ENCODE results near the gene ITIH1.

The ITIH1 gene

DNA sequence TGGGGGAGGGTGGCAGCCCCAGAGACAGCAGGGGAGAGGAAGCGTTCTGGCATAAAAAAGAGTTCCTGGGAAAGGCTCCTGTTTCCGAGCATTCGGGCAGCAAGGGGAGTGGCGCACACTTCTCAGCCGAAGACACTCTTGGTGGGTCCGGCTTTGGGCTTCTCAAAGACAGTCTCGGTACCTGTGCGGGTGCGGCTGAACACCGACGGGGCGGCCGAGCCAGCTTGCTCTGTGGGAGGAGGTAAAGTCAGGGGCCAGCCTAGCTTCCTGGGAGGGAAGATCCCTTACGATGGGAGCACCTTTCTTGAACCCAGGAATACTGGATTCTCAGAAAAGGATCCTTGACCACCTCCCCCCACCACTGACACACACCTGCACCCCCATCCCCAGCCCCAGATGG lies 55.8 kb downstream of the ITIH1 start:
- H4K8ac ChIP-seq (ENCODE audit: low read depth, low read length) = no peak overlapping the region
- WGBS, 2 donors (ENCODE audit: extremely low coverage in 2 of 2, insufficient read length in 2 of 2, insufficient replicate concordance in 1 of 2) = no CpG with 5 or more reads among the region's 14 CpGs
- no peak overlapping the region for H2BK5ac ChIP-seq (ENCODE audit: low read length)
- H3K9ac ChIP-seq (ENCODE audit: low read depth, low read length, poor library complexity) = no peak overlapping the region
- H2BK120ac ChIP-seq (ENCODE audit: low read depth, low read length) = no peak overlapping the region
- H3K14ac ChIP-seq (ENCODE audit: low read length) = no peak overlapping the region
- H2BK15ac ChIP-seq (ENCODE audit: low read length) = no peak overlapping the region
- no peak overlapping the region for H3K4me3 ChIP-seq (ENCODE audit: low read length in 2 of 2)
- H2AK5ac ChIP-seq (ENCODE audit: low read depth, low read length) = peak overlapping the region; percentile 36
- H4K91ac ChIP-seq (ENCODE audit: low read depth, low read length, poor library complexity) = no peak overlapping the region
- no peak for DNase-seq (ENCODE audit: low spot score)
- no peak overlapping the region for H2BK12ac ChIP-seq (ENCODE audit: low read length)
- H3K18ac ChIP-seq (ENCODE audit: low read length) = no peak overlapping the region
- H3K79me1 ChIP-seq (ENCODE audit: low read depth, low read length) = no peaks in the 10 kb centered on the region
- H3K9me3 ChIP-seq (replicated peaks in 1 of 2; ENCODE audit: control insufficient read depth in 2 of 2, insufficient read depth in 1 of 2, low read depth in 1 of 2, low read length in 2 of 2) = no peaks in the 10 kb centered on the region
- H3K27me3 ChIP-seq (ENCODE audit: control insufficient read depth in 3 of 3, insufficient read depth in 3 of 3, low read depth in 1 of 3, low read length in 3 of 3) = no peaks in the 10 kb centered on the region
- no peak overlapping the region for H3K4me2 ChIP-seq (ENCODE audit: insufficient read depth, low read length, poor library complexity, severe bottlenecking)
- no peak overlapping the region for H3K27ac ChIP-seq (replicated peaks; ENCODE audit: low read length)
- H3K4me1 ChIP-seq (ENCODE audit: control insufficient read depth in 2 of 2, insufficient read depth in 1 of 2, low read depth in 1 of 2, low read length in 2 of 2) = peaks cover 18 to 28% of the 10 kb centered on the region in 2 donors
- no peak overlapping the region for H3K23ac ChIP-seq (ENCODE audit: low read depth, low read length, poor library complexity)
- H3K4ac ChIP-seq (ENCODE audit: low read length) = no peak overlapping the region
- H2AFZ ChIP-seq (ENCODE audit: low read length) = no peak overlapping the region
- H3K36me3 ChIP-seq (replicated peaks in 1 of 2; ENCODE audit: control insufficient read depth in 2 of 2, insufficient read depth in 2 of 2, low read length in 2 of 2) = no peaks in the 10 kb centered on the region

GRCh38 chr3:52834871-52835501 lies 57.6 kb downstream of the ITIH1 start, which contains the start of gene MUSTN1:
Gene MUSTN1 (minus strand): TSS chr3:52835019. CDS start chr3:52834948, 71 bp downstream.
- no peaks in the 10 kb centered on the region for H3K79me1 ChIP-seq (ENCODE audit: low read depth, low read length)
- H3K4me3 ChIP-seq (ENCODE audit: low read length in 2 of 2) = no peak within 1 kb of the TSS
- H3K4me1 ChIP-seq (ENCODE audit: control insufficient read depth in 2 of 2, insufficient read depth in 1 of 2, low read depth in 1 of 2, low read length in 2 of 2) = peaks cover 18 to 32% of the 10 kb centered on the region in 2 donors
- H3K27me3 ChIP-seq (ENCODE audit: control insufficient read depth in 3 of 3, insufficient read depth in 3 of 3, low read depth in 1 of 3, low read length in 3 of 3) = no peaks in the 10 kb centered on the region
- peak within 1 kb of the TSS; percentile 44 for H3K23ac ChIP-seq (ENCODE audit: low read depth, low read length, poor library complexity)
- H4K8ac ChIP-seq (ENCODE audit: low read depth, low read length) = no peak within 1 kb of the TSS
- H2BK5ac ChIP-seq (ENCODE audit: low read length) = peak within 1 kb of the TSS; percentile 11
- DNase-seq (ENCODE audit: low spot score) = peak; percentile 57
- H2AK5ac ChIP-seq (ENCODE audit: low read depth, low read length) = peak within 1 kb of the TSS; percentile 38
- WGBS, 2 donors (ENCODE audit: extremely low coverage in 2 of 2, insufficient read length in 2 of 2, insufficient replicate concordance in 1 of 2) = no CpG with 5 or more reads among the region's 11 CpGs
- H2BK12ac ChIP-seq (ENCODE audit: low read length) = peak within 1 kb of the TSS; percentile 78
- H3K9ac ChIP-seq (ENCODE audit: low read depth, low read length, poor library complexity) = no peak within 1 kb of the TSS
- H3K14ac ChIP-seq (ENCODE audit: low read length) = peak within 1 kb of the TSS; percentile 22
- H3K4ac ChIP-seq (ENCODE audit: low read length) = no peak within 1 kb of the TSS
- H4K91ac ChIP-seq (ENCODE audit: low read depth, low read length, poor library complexity) = peak within 1 kb of the TSS; percentile 34
- H3K36me3 ChIP-seq (replicated peaks in 1 of 2; ENCODE audit: control insufficient read depth in 2 of 2, insufficient read depth in 2 of 2, low read length in 2 of 2) = no peaks in the 10 kb centered on the region
- H3K4me2 ChIP-seq (ENCODE audit: insufficient read depth, low read length, poor library complexity, severe bottlenecking) = peak within 1 kb of the TSS; percentile 48
- peak within 1 kb of the TSS; percentile 17 for H2AFZ ChIP-seq (ENCODE audit: low read length)
- peak within 1 kb of the TSS; percentile 91 for H3K18ac ChIP-seq (ENCODE audit: low read length)
- peak within 1 kb of the TSS; percentile 13 for H2BK120ac ChIP-seq (ENCODE audit: low read depth, low read length)
- H3K27ac ChIP-seq (replicated peaks; ENCODE audit: low read length) = peak within 1 kb of the TSS; percentile 83
- H3K9me3 ChIP-seq (replicated peaks in 1 of 2; ENCODE audit: control insufficient read depth in 2 of 2, insufficient read depth in 1 of 2, low read depth in 1 of 2, low read length in 2 of 2) = no peaks in the 10 kb centered on the region
- H2BK15ac ChIP-seq (ENCODE audit: low read length) = peak within 1 kb of the TSS; percentile 82

DNA sequence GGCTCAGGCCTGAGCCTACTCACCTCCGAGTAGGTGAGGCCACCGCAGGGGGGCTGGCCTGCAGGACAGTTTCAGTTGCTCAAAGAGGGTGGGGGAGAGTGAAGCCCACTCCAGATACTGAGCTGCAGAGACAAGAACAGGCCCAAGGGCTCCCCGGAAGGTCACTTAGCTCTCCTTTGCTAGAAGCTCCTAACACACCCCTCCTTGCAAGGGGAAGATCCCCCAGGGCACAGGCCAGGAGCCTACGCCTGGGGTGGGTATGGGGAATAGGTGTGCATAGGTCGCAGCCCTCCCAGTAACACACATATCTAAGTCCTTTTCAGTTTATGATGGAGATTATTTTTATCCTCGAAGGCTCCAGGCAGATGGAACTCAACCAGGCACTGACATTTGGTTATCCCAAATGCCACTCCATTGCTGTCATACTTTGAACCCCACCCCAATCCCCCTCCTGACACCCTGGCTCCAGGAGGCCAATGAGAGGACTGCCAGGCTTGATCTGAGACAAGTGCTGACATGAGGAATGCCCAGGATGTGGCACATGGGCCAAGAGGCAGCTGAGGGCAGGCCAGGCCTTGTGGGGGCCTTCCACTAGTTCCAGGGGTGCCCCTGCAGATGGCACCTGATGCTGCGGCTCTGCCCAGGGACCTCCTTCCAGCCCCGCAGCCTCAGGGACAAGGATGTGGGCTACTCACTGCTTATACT lies 58.5 kb downstream of the ITIH1 start:
- H4K8ac ChIP-seq (ENCODE audit: low read depth, low read length) = no peak overlapping the region
- DNase-seq (ENCODE audit: low spot score) = no peak
- no peak overlapping the region for H3K4me3 ChIP-seq (ENCODE audit: low read length in 2 of 2)
- WGBS, 2 donors (ENCODE audit: extremely low coverage in 2 of 2, insufficient read length in 2 of 2, insufficient replicate concordance in 1 of 2) = no CpG with 5 or more reads among the region's 8 CpGs
- no peak overlapping the region for H2BK15ac ChIP-seq (ENCODE audit: low read length)
- H3K23ac ChIP-seq (ENCODE audit: low read depth, low read length, poor library complexity) = no peak overlapping the region
- H4K91ac ChIP-seq (ENCODE audit: low read depth, low read length, poor library complexity) = no peak overlapping the region
- H3K27ac ChIP-seq (replicated peaks; ENCODE audit: low read length) = peak overlapping the region; percentile 83
- no peaks in the 10 kb centered on the region for H3K9me3 ChIP-seq (replicated peaks in 1 of 2; ENCODE audit: control insufficient read depth in 2 of 2, insufficient read depth in 1 of 2, low read depth in 1 of 2, low read length in 2 of 2)
- no peak overlapping the region for H3K14ac ChIP-seq (ENCODE audit: low read length)
- peaks cover 0 to 2% of the 10 kb centered on the region in 2 donors for H3K36me3 ChIP-seq (replicated peaks in 1 of 2; ENCODE audit: control insufficient read depth in 2 of 2, insufficient read depth in 2 of 2, low read length in 2 of 2)
- peak overlapping the region; percentile 65 for H2AK5ac ChIP-seq (ENCODE audit: low read depth, low read length)
- H2BK120ac ChIP-seq (ENCODE audit: low read depth, low read length) = peak overlapping the region; percentile 13
- no peak overlapping the region for H3K4ac ChIP-seq (ENCODE audit: low read length)
- peaks cover 18 to 32% of the 10 kb centered on the region in 2 donors for H3K4me1 ChIP-seq (ENCODE audit: control insufficient read depth in 2 of 2, insufficient read depth in 1 of 2, low read depth in 1 of 2, low read length in 2 of 2)
- peak overlapping the region; percentile 11 for H2BK5ac ChIP-seq (ENCODE audit: low read length)
- no peak overlapping the region for H2AFZ ChIP-seq (ENCODE audit: low read length)
- H3K18ac ChIP-seq (ENCODE audit: low read length) = peak overlapping the region; percentile 57
- no peaks in the 10 kb centered on the region for H3K79me1 ChIP-seq (ENCODE audit: low read depth, low read length)
- no peak overlapping the region for H3K4me2 ChIP-seq (ENCODE audit: insufficient read depth, low read length, poor library complexity, severe bottlenecking)
- no peak overlapping the region for H3K9ac ChIP-seq (ENCODE audit: low read depth, low read length, poor library complexity)
- no peak overlapping the region for H2BK12ac ChIP-seq (ENCODE audit: low read length)
- H3K27me3 ChIP-seq (ENCODE audit: control insufficient read depth in 3 of 3, insufficient read depth in 3 of 3, low read depth in 1 of 3, low read length in 3 of 3) = no peaks in the 10 kb centered on the region

GRCh38 chr3:52836471-52836845 lies 59.1 kb downstream of the ITIH1 start:
- Histone ChIP-seq H3K18ac (ENCODE audit: low read length) (no peak overlapping the region), H2BK5ac (ENCODE audit: low read length) (no peak overlapping the region), H4K8ac (ENCODE audit: low read depth, low read length) (no peak overlapping the region), H3K14ac (ENCODE audit: low read length) (no peak overlapping the region), H2BK120ac (ENCODE audit: low read depth, low read length) (no peak overlapping the region), H3K4me2 (ENCODE audit: insufficient read depth, low read length, poor library complexity, severe bottlenecking) (no peak overlapping the region), H3K4me3 (ENCODE audit: low read length in 2 of 2) (no peak overlapping the region), H2BK12ac (ENCODE audit: low read length) (no peak overlapping the region), H3K9me3 (replicated peaks in 1 of 2; ENCODE audit: control insufficient read depth in 2 of 2, insufficient read depth in 1 of 2, low read depth in 1 of 2, low read length in 2 of 2) (no peaks in the 10 kb centered on the region), H3K4me1 (ENCODE audit: control insufficient read depth in 2 of 2, insufficient read depth in 1 of 2, low read depth in 1 of 2, low read length in 2 of 2) (peaks cover 18 to 35% of the 10 kb centered on the region in 2 donors), H3K36me3 (replicated peaks in 1 of 2; ENCODE audit: control insufficient read depth in 2 of 2, insufficient read depth in 2 of 2, low read length in 2 of 2) (peaks cover under 1 to 7% of the 10 kb centered on the region in 2 donors), H3K4ac (ENCODE audit: low read length) (no peak overlapping the region), H3K79me1 (ENCODE audit: low read depth, low read length) (no peaks in the 10 kb centered on the region), H3K27ac (replicated peaks; ENCODE audit: low read length) (no peak overlapping the region), H4K91ac (ENCODE audit: low read depth, low read length, poor library complexity) (no peak overlapping the region), H2AFZ (ENCODE audit: low read length) (no peak overlapping the region), H3K9ac (ENCODE audit: low read depth, low read length, poor library complexity) (no peak overlapping the region), H2AK5ac (ENCODE audit: low read depth, low read length) (peak overlapping the region; percentile 65), H3K23ac (ENCODE audit: low read depth, low read length, poor library complexity) (no peak overlapping the region), H2BK15ac (ENCODE audit: low read length) (no peak overlapping the region), H3K27me3 (ENCODE audit: control insufficient read depth in 3 of 3, insufficient read depth in 3 of 3, low read depth in 1 of 3, low read length in 3 of 3) (no peaks in the 10 kb centered on the region)
- DNase-seq (ENCODE audit: low spot score) = no peak
- no CpG with 5 or more reads among the region's 5 CpGs for whole genome bisulfite sequencing, 2 donors (ENCODE audit: extremely low coverage in 2 of 2, insufficient read length in 2 of 2, insufficient replicate concordance in 1 of 2)
